OCI-LY3 (cell line): Measurements from ENCODE around the gene AIF1.

ENCODE experiments used
- CTCF ChIP-seq: fragments of 200-600, 300-600 bp; sonication (generic); IDR thresholded peaks from 2 replicates; pipeline ENCODE4 v1.5.1; 2014; ENCODE audit warnings: antibody characterized with exemption, low read length, low read depth
- EZH2phosphoT487 ChIP-seq: fragments of 200-600 bp; shearing (Covaris generic); IDR thresholded peaks from 2 replicates; pipeline ENCODE4 v1.6.1; 2018; ENCODE audit warnings: antibody characterized with exemption, mixed run types, low read depth

- TF ChIP-seq CTCF (no peak), EZH2phosphoT487 (no peak)
Measured at GRCh38 chr6:31633447-31633846, 18.4 kb downstream of the AIF1 start.
